ENCODE results near the gene SLC35G6. TPM values are rescaled to one million over a fixed set of nuclear protein-coding genes. Genes with fewer than 3 reads are reported as not detected.

The SLC35G6 gene
- total RNA-seq, 1 experiment from 2014 or later = not detected

- Histone ChIP-seq H2AFZ (ENCODE audit: low read length) (peak overlapping the region; percentile 81; the same call in 1 of the 2 replicates), H3K9ac (ENCODE audit: low read length) (no peak overlapping the region), H3F3A (ENCODE audit: low read length, unreplicated experiment) (no peaks in the 10 kb centered on the region), H3K4me2 (ENCODE audit: low read length) (peak overlapping the region; percentile 98), H3K4me1 (ENCODE audit: insufficient read depth, low read length) (peaks cover 4% of the 10 kb centered on the region; the same call in 1 of the 2 replicates), H3K27me3 (ENCODE audit: low read length) (no peaks in the 10 kb centered on the region), H3K9me3 (ENCODE audit: low read length) (no peaks in the 10 kb centered on the region), H3K27ac (ENCODE audit: low read length) (no peak overlapping the region), H3K79me2 (ENCODE audit: low read length) (0 out of 2 replicates have a peak, but pooled peaks cover 5% of the 10 kb centered on the region), H4K20me1 (ENCODE audit: low read length) (no peaks in the 10 kb centered on the region), H3K9me2 (replicated peaks; ENCODE audit: low read length) (no peaks in the 10 kb centered on the region), H3K4me3 (ENCODE audit: low read length) (peak overlapping the region; percentile 74), H3K36me3 (ENCODE audit: low read depth, low read length) (no peaks in the 10 kb centered on the region)
- TF ChIP-seq EZH2 (IDR thresholded peaks at IDR 0.05; ENCODE audit: low read length, unreplicated experiment) (no peak), EZH2phosphoT487 (IDR thresholded peaks at IDR 0.05; ENCODE audit: borderline replicate concordance, low read length) (no peak)
- TF ChIP-seq, protein P1, sequence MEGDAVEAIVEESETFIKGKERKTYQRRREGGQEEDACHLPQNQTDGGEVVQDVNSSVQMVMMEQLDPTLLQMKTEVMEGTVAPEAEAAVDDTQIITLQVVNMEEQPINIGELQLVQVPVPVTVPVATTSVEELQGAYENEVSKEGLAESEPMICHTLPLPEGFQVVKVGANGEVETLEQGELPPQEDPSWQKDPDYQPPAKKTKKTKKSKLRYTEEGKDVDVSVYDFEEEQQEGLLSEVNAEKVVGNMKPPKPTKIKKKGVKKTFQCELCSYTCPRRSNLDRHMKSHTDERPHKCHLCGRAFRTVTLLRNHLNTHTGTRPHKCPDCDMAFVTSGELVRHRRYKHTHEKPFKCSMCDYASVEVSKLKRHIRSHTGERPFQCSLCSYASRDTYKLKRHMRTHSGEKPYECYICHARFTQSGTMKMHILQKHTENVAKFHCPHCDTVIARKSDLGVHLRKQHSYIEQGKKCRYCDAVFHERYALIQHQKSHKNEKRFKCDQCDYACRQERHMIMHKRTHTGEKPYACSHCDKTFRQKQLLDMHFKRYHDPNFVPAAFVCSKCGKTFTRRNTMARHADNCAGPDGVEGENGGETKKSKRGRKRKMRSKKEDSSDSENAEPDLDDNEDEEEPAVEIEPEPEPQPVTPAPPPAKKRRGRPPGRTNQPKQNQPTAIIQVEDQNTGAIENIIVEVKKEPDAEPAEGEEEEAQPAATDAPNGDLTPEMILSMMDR (conservative IDR thresholded peaks at IDR 0.05; ENCODE audit: low read depth, low read length) = no peak
- DNase-seq (peak; percentile 36), ATAC-seq (peak; percentile 30)
- no TSS peak for BruUV-seq (replicated peaks)
- CTCF ChIA-PET = no interaction called here
- POLR2A ChIA-PET (ENCODE audit: unreplicated experiment) = interaction anchor here (0.7 kb wide), 1 partner anchor 247 kb away, joined by 5 read pairs; no protein-coding TSS in a partner anchor
- intact Hi-C loops (cut with micrococcal nuclease) = no loop called here
Measured at GRCh38 chr17:7440834-7441195, 40.4 kb upstream of the SLC35G6 start.

- intact Hi-C loops (cut with micrococcal nuclease) = no loop called here
- ATAC-seq (no peak), DNase-seq (no peak)
- Histone ChIP-seq H3K9me3 (ENCODE audit: low read length) (no peaks in the 10 kb centered on the region), H3K79me2 (ENCODE audit: low read length) (0 out of 2 replicates have a peak, but pooled peaks cover 5% of the 10 kb centered on the region), H4K20me1 (ENCODE audit: low read length) (no peaks in the 10 kb centered on the region), H3K9ac (ENCODE audit: low read length) (no peak overlapping the region), H3K4me1 (ENCODE audit: insufficient read depth, low read length) (peaks cover 3% of the 10 kb centered on the region; the same call in 1 of the 2 replicates), H3F3A (ENCODE audit: low read length, unreplicated experiment) (no peaks in the 10 kb centered on the region), H3K27me3 (ENCODE audit: low read length) (no peaks in the 10 kb centered on the region), H3K36me3 (ENCODE audit: low read depth, low read length) (no peaks in the 10 kb centered on the region), H3K9me2 (replicated peaks; ENCODE audit: low read length) (no peaks in the 10 kb centered on the region), H2AFZ (ENCODE audit: low read length) (no peak overlapping the region), H3K27ac (ENCODE audit: low read length) (no peak overlapping the region), H3K4me3 (ENCODE audit: low read length) (no peak overlapping the region), H3K4me2 (ENCODE audit: low read length) (peak overlapping the region; percentile 98; the same call in 1 of the 2 replicates)
- ChIA-PET POLR2A (ENCODE audit: unreplicated experiment) (interaction anchor here (0.7 kb wide), 1 partner anchor 248 kb away, joined by 5 read pairs; no protein-coding TSS in a partner anchor), CTCF (no interaction called here)
- no peak for TF ChIP-seq EZH2phosphoT487 (IDR thresholded peaks at IDR 0.05; ENCODE audit: borderline replicate concordance, low read length)
- no peak for TF ChIP-seq EZH2 (IDR thresholded peaks at IDR 0.05; ENCODE audit: low read length, unreplicated experiment)
- TF ChIP-seq, protein P1 (conservative IDR thresholded peaks at IDR 0.05; ENCODE audit: low read depth, low read length) = no peak
- BruUV-seq (replicated peaks) = no TSS peak
Measured at GRCh38 chr17:7441266-7441665, 40.0 kb upstream of the SLC35G6 start.

DNA sequence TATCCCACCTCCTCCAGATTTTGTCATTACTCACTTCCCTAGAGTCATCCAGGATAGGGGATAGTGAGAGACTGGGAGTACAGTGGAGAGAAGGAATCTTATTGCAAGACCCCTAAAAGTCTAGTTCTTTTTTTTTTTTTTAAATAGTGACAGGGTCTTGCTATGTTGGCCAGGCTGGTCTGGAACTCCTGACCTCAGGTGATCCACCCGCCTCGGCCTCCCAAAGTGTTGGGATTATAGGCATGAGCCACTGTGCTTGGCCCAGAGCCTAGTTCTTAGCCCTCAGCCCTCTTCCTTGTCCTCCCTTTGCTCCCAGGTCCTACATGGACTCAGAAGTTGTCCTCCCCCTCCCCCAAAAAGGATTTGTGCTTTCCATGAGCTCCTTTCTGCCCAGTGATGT, 39.1 kb upstream of the SLC35G6 start:
- POLR2A ChIA-PET (ENCODE audit: unreplicated experiment) = no interaction called here

More for the DNA sequence above, 39.1 kb upstream of the SLC35G6 start:
- Histone ChIP-seq H2AFZ (ENCODE audit: low read length) (no peak overlapping the region), H3K36me3 (ENCODE audit: low read depth, low read length) (no peaks in the 10 kb centered on the region), H4K20me1 (ENCODE audit: low read length) (no peaks in the 10 kb centered on the region), H3K4me2 (ENCODE audit: low read length) (no peak overlapping the region), H3K9me2 (replicated peaks; ENCODE audit: low read length) (no peaks in the 10 kb centered on the region), H3F3A (ENCODE audit: low read length, unreplicated experiment) (no peaks in the 10 kb centered on the region), H3K79me2 (ENCODE audit: low read length) (no peaks in the 10 kb centered on the region), H3K9ac (ENCODE audit: low read length) (no peak overlapping the region), H3K27ac (ENCODE audit: low read length) (no peak overlapping the region), H3K4me3 (ENCODE audit: low read length) (no peak overlapping the region), H3K27me3 (ENCODE audit: low read length) (no peaks in the 10 kb centered on the region), H3K4me1 (ENCODE audit: insufficient read depth, low read length) (no peaks in the 10 kb centered on the region; the same call in 1 of the 2 replicates), H3K9me3 (ENCODE audit: low read length) (no peaks in the 10 kb centered on the region)
- intact Hi-C loops (cut with micrococcal nuclease) = no loop called here
- CTCF ChIA-PET = no interaction called here
- TF ChIP-seq EZH2phosphoT487 (IDR thresholded peaks at IDR 0.05; ENCODE audit: borderline replicate concordance, low read length) (no peak), EZH2 (IDR thresholded peaks at IDR 0.05; ENCODE audit: low read length, unreplicated experiment) (no peak)
- TF ChIP-seq, protein P1 (conservative IDR thresholded peaks at IDR 0.05; ENCODE audit: low read depth, low read length) = no peak
- DNase-seq (no peak), ATAC-seq (no peak)
- no TSS peak for BruUV-seq (replicated peaks)
